ENCODE results near the gene CALCR.

- no peak for TF ChIP-seq CTCF (IDR thresholded peaks at IDR 0.05)
- no peak for TF ChIP-seq POLR2A (IDR thresholded peaks at IDR 0.05)
Observed at GRCh38 chr7:93390660-93391059, 183.9 kb downstream of the CALCR start.

Measured in breast epithelium (tissue), 3 donors.